ENCODE results near the gene CTCFL.

- no peak for TF ChIP-seq EZH2 (IDR thresholded peaks at IDR 0.05; ENCODE audit: insufficient read depth, poor library complexity, severe bottlenecking)
- no peak for TF ChIP-seq EZH2phosphoT487 (IDR thresholded peaks at IDR 0.05; ENCODE audit: insufficient read depth, low read depth)
These were observed 28.3 kb downstream of the CTCFL start for GRCh38 chr20:57496592-57496991.

Measured in GM23248 (cell line).